Sigmoid colon (tissue), 3 donors: ENCODE results near the gene GFER.

ENCODE experiments used
- POLR2A ChIP-seq, 2 donors: fragments of 450-650 bp; IDR thresholded peaks; one replicate each; pipeline ENCODE4 v1.6.1; 2016; ENCODE audit warnings: antibody characterized with exemption in 2 of 2, mild to moderate bottlenecking in 2 of 2, moderate library complexity in 2 of 2
- TF ChIP-seq, protein P1 (sequence below), 4 experiments: fragments of 450-650 bp in 3 of 4; fragments of 200-600 bp in 1 of 4; IDR thresholded peaks; one replicate each; pipeline ENCODE4 v1.5.1; 2016 to 2019; ENCODE audit warnings: antibody characterized with exemption in 4 of 4, mild to moderate bottlenecking in 3 of 4, moderate library complexity in 2 of 4

DNA sequence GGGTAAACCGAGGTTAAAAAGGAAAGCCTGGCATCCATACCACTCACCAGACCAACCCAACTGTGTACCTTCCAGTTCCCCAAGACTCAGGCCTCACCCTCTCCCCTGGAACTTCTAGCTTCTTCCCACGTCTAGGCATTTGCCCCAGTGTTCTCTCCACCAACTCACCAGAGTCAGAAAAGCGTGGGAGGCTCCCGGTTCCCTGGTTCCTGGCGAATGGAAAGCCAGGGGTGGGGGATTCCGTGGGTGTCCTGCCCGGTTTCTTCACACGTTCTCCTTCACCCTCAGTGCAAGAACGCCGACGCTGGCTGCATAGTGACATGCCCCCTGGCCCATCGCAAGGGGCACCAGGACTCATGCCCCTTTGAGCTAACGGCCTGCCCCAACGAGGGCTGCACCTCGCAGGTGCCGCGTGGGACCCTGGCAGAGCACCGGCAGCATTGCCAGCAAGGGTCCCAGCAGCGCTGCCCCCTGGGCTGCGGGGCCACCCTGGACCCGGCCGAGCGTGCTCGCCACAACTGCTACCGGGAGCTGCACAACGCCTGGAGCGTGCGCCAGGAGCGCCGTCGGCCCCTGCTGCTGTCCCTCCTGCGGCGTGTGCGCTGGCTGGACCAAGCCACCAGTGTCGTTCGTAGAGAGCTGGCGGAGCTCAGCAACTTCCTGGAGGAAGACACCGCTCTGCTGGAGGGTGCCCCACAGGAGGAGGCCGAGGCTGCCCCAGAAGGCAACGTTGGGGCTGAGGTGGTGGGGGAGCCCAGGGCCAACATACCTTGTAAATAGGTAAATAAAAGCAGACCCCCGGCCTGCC is 15.6 kb upstream of the GFER start:
- TF ChIP-seq, protein P1, sequence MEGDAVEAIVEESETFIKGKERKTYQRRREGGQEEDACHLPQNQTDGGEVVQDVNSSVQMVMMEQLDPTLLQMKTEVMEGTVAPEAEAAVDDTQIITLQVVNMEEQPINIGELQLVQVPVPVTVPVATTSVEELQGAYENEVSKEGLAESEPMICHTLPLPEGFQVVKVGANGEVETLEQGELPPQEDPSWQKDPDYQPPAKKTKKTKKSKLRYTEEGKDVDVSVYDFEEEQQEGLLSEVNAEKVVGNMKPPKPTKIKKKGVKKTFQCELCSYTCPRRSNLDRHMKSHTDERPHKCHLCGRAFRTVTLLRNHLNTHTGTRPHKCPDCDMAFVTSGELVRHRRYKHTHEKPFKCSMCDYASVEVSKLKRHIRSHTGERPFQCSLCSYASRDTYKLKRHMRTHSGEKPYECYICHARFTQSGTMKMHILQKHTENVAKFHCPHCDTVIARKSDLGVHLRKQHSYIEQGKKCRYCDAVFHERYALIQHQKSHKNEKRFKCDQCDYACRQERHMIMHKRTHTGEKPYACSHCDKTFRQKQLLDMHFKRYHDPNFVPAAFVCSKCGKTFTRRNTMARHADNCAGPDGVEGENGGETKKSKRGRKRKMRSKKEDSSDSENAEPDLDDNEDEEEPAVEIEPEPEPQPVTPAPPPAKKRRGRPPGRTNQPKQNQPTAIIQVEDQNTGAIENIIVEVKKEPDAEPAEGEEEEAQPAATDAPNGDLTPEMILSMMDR (IDR thresholded peaks at IDR 0.05), result no peak
- no peak for TF ChIP-seq POLR2A (IDR thresholded peaks at IDR 0.05)
